VCaP (cell line): ENCODE results near the gene TANGO6.

ENCODE experiments used
- H3K27ac ChIP-seq: fragments of 450-650 bp; 2 replicates; pipeline ENCODE4 v1.5.1; 2017
- CTCF ChIP-seq: fragments of 450-650 bp; conservative IDR thresholded peaks from 2 replicates; pipeline ENCODE4 v1.5.1; 2017; ENCODE audit warnings: mild to moderate bottlenecking, moderate library complexity

The TANGO6 gene

DNA sequence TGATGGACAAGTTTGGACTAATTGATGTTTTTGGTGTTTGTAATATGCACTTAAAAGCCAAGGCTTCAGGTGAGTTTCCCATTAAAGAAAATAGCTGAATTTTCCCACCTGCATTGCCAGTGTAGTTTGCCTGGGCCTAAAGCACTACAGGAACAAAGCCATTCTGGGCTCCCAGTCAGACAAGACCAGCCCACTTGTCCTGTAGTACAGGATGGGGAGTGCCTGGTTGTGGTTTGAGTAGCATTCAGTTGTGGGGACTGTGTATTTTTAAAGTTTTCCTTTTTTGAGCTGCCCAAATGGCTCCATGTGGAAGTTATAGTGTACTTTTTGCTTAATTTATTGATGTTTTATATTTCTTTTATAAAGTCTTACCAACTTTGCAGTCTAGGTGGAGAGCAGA, 91.7 kb downstream of the TANGO6 start:
- no peak for TF ChIP-seq CTCF
- H3K27ac ChIP-seq, result no peak overlapping the region

DNA sequence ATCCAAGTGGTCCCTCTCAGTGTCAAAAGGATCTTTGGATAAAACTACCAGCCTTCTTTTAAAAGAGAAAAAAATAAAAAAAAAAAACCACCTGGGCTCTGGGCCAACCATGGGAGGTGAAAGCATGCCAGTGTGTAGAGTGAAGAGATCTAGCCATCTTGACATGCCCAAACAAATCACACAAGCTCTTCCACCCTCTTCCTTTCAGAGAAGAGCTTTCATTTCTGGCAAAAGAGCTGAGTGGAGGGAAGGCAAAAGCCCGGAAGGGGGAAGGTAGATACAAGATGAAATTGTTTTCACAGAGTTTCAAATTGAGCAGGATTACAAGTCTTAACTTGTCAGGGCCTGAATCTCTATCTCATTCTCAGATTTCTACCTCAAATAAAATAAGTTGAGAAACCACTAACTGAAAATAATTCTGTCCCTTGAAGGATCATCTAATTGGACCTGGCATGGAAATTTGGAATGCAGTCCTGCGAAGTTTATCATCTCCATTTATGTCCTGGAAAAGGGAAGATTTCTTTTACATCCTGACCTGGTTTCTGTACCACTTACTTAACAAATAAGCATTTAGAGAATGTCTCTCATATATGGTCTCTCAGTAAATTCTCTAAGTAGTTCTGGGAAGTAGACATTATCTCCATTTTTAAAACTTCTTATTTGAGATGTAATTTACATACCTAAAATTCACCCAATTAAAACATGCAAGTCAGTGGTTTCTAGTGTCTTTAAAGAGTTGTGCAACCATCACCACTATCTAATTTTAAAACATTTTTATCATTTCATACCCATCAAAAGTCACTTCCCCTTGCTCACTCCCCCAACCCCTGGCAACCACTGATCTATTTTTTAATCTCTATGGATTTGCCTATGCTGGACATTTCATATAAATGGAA, 93.7 kb downstream of the TANGO6 start:
- TF ChIP-seq CTCF, result no peak

DNA sequence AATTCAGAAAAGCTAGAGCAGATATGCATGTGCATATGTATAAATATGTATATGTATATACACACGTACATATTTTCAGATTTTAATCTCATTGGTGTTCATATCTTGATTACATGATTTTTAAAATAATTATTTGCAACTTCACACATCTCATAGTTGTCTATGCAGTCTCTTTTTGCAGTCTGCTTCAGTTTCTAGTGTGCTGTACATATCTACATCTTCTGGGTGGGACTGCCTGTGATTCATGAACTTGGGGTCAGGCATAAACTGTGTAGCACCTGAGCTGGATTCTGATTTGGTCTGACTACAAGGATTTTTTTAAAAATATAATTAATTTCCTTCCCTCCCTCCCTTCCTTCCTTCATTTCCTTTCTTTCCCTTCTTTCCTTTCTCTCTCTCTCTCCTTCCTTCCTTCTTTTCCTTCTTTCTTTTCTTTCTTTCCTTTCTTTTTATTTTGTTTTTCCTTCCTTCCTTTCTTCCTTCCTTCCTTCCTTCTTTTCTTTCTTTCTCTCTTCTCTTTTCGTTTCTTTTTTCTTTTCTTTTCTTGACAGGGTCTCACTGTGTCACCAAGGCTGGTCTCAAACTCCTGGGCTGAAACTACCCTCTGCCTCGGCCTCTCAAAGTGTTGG, 96.5 kb downstream of the TANGO6 start:
- H3K27ac ChIP-seq, result no peak overlapping the region
- no peak for TF ChIP-seq CTCF

More for the DNA sequence above, 93.7 kb downstream of the TANGO6 start:
- H3K27ac ChIP-seq, result no peak overlapping the region

DNA sequence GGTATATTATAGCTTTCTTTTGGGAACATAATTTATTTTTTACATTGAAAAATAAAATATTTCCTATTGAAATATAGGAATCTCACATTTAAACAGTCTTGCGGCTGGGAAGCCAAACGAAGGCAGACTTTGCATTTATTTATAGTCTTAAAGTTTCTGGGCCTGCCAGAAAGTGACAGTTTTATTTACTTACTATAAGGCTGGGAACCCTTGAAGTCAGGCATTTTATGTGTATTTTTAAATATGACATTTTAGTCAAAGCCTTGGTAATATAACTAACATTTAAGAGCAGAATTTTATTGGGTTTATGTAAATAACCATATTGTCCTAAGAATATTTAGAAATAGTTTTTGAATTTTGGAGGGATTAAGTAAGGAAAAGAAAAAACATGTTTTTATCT, 97.5 kb downstream of the TANGO6 start:
- TF ChIP-seq CTCF, result no peak
- H3K27ac ChIP-seq, result no peak overlapping the region

DNA sequence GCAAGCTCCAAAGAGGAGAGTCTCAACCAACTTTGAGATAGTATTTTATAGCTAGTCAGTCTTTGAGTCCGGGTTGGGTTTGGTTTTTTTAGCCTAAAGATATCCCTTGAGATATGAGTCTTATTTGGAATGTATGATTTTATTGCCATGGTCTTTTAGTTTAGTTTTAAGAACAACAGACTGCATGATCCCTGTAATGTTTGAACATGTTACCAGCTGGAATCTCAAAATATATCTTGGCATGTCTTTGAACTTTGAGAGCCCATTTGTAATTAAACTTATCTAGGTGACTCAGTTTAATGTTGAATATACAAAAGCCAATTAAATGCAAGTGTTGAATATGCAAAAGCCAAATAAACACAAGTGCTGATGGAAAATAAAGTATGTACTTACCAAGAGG, 100.6 kb downstream of the TANGO6 start:
- H3K27ac ChIP-seq, result no peak overlapping the region
- TF ChIP-seq CTCF, result no peak

GRCh38 chr16:68948230-68948910, 105.0 kb downstream of the TANGO6 start:
- no peak overlapping the region for H3K27ac ChIP-seq
- TF ChIP-seq CTCF, result no peak
